Hepatocyte (in vitro differentiated cells): ENCODE data around the gene OR10K1.
A peak's percentile ranks its signal among the peaks of the same experiment; 100 is the strongest.

Experiments
- CTCF ChIP-seq: fragments of 200-600 bp; sonication (generic); IDR thresholded peaks from 2 replicates; pipeline ENCODE4 v1.5.1; 2016; ENCODE audit warnings: antibody characterized with exemption, mild to moderate bottlenecking; ENCODE audit not compliant: poor library complexity
- EZH2phosphoT487 ChIP-seq: fragments of 200-600 bp; sonication (generic); IDR thresholded peaks from one replicate; pipeline ENCODE4 v1.6.1; 2018; ENCODE audit warnings: antibody characterized with exemption, mild to moderate bottlenecking, low read depth, moderate library complexity; ENCODE audit not compliant: unreplicated experiment, severe bottlenecking

- TF ChIP-seq CTCF (peak; percentile 52), EZH2phosphoT487 (no peak)
Measured at GRCh38 chr1:158506369-158506987, 44.8 kb downstream of the OR10K1 start.
